Calu3 (cell line): ENCODE measurements around the gene PARVB. TPM values are rescaled to one million over a fixed set of nuclear protein-coding genes. Genes with fewer than 3 reads are reported as not detected.

ENCODE experiments used
- BruUV-seq: library from RNA; stranded (reverse); fragments of 400-500 nt; replicated peaks from 2 replicates; lab custom pipeline; 2021; lab: Mats Ljungman, UMichigan
- CTCF ChIA-PET: fragments of 300-600 bp; sonication (Branson Sonifier 250); formaldehyde crosslinking; loops from one replicate; lab custom pipeline; 2022; ENCODE audit warnings: antibody characterized with exemption; lab: Charles Lee
- DNase-seq: peaks from one replicate; pipeline ENCODE4 v3.0.0; 2022
- H3K27ac Mint-ChIP-seq: one replicate; pipeline ENCODE4 v1.8.0; 2022; ENCODE audit warnings: mixed read lengths; ENCODE audit not compliant: unreplicated experiment
- H3K27me3 Mint-ChIP-seq: one replicate; pipeline ENCODE4 v1.8.0; 2022; ENCODE audit warnings: mixed read lengths; ENCODE audit not compliant: unreplicated experiment
- H3K36me3 Mint-ChIP-seq: one replicate; pipeline ENCODE4 v1.8.0; 2022; ENCODE audit warnings: mild to moderate bottlenecking, moderate library complexity, mixed read lengths; ENCODE audit not compliant: insufficient read depth, unreplicated experiment
- H3K4me1 Mint-ChIP-seq: one replicate; pipeline ENCODE4 v1.8.0; 2022; ENCODE audit warnings: mild to moderate bottlenecking, low read depth, mixed read lengths; ENCODE audit not compliant: unreplicated experiment
- H3K4me3 Mint-ChIP-seq: one replicate; pipeline ENCODE4 v1.8.0; 2022; ENCODE audit warnings: mild to moderate bottlenecking, low read depth, moderate library complexity, mixed read lengths; ENCODE audit not compliant: unreplicated experiment
- H3K9me3 Mint-ChIP-seq: one replicate; pipeline ENCODE4 v1.8.0; 2022; ENCODE audit warnings: low read depth, mixed read lengths; ENCODE audit not compliant: unreplicated experiment
- intact Hi-C: fragments of 100-400 bp; cut with micrococcal nuclease; formaldehyde crosslinking; loops from one replicate; pipeline ENCODE4 v1.10.0; 2022; ENCODE audit not compliant: unreplicated experiment
- total RNA-seq: library from RNA; stranded (reverse); gene quantifications from 2 replicates; pipeline ENCODE4 v1.2.3, GENCODE V29; 2022
- TF ChIP-seq, protein P1 (sequence below): fragments of 200-600 bp; IDR thresholded peaks from one replicate; pipeline ENCODE4 v1.8.0; 2022; ENCODE audit warnings: antibody characterized with exemption; ENCODE audit not compliant: unreplicated experiment

The PARVB gene
- total RNA-seq, 1 experiment from 2014 or later = 15.6 TPM

DNA sequence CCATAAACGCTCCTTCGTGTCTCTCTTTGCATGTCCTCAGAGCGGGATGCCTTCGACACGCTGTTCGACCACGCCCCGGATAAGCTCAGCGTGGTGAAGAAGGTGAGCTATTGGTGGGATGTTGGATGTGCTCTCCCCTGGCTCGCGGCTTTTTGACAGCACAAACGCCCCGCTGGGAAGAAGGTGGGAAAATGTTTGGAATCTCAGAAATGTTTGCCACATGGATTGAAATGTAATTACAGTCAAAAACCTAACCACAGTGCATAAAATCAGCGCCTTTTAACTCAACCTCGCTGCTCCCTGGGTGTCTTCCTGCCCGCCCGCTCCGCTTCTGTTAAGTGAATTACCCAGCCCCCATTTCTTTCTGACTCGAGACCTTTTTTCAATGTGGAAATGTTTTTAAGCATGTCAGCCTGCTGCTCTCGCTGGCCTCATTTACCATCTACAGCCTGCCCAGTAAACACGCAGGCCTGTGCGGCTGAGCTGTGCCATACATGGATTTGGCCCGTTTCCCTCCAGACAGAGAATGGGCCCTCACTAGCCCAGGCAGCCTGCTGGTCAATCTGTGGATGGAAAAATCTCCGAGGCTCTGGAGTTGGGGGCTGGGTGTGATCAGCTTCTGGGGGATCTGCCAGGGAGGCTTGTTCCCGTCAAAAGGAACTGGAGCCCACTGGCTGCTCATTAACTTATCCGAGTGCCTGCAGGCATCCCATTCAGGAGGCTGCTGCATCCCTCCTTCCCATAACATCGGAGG is 123.9 kb downstream of the PARVB start:
- Mint-ChIP-seq H3K27ac (no peak overlapping the region), H3K36me3 (no peaks in the 10 kb centered on the region), H3K27me3 (no peaks in the 10 kb centered on the region), H3K4me3 (no peak overlapping the region), H3K4me1 (no peaks in the 10 kb centered on the region), H3K9me3 (no peaks in the 10 kb centered on the region)
- no peak for DNase-seq
- CTCF ChIA-PET = no interaction called here
- BruUV-seq = no TSS peak
- intact Hi-C loops = no loop called here
- TF ChIP-seq, protein P1, sequence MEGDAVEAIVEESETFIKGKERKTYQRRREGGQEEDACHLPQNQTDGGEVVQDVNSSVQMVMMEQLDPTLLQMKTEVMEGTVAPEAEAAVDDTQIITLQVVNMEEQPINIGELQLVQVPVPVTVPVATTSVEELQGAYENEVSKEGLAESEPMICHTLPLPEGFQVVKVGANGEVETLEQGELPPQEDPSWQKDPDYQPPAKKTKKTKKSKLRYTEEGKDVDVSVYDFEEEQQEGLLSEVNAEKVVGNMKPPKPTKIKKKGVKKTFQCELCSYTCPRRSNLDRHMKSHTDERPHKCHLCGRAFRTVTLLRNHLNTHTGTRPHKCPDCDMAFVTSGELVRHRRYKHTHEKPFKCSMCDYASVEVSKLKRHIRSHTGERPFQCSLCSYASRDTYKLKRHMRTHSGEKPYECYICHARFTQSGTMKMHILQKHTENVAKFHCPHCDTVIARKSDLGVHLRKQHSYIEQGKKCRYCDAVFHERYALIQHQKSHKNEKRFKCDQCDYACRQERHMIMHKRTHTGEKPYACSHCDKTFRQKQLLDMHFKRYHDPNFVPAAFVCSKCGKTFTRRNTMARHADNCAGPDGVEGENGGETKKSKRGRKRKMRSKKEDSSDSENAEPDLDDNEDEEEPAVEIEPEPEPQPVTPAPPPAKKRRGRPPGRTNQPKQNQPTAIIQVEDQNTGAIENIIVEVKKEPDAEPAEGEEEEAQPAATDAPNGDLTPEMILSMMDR = no peak

DNA sequence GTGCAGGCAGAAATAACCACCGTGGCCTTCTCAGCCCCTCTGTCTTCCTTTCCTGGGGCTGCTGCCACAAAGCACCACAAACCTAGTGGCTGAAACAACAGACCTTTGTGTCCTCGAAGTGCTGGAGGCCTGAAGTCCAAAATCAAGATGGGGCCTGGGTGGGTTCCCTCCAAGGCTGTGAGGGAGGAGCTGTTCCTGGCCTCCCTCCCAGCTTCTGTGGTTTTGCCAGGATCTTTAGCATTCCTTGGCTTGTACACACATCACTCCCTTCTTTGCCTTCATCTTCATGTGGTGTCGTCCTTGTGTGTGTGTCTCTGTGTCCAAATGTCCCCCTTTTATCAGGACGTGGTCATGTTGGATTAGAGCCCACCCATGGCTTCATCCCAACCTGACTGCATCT is 127.6 kb downstream of the PARVB start:
- Mint-ChIP-seq H3K4me3 (no peak overlapping the region), H3K27ac (no peak overlapping the region), H3K9me3 (no peaks in the 10 kb centered on the region), H3K27me3 (no peaks in the 10 kb centered on the region), H3K36me3 (no peaks in the 10 kb centered on the region), H3K4me1 (no peaks in the 10 kb centered on the region)
- intact Hi-C loops = no loop called here
- no TSS peak for BruUV-seq
- CTCF ChIA-PET = no interaction called here
- no peak for DNase-seq
- TF ChIP-seq, protein P1 = no peak

DNA sequence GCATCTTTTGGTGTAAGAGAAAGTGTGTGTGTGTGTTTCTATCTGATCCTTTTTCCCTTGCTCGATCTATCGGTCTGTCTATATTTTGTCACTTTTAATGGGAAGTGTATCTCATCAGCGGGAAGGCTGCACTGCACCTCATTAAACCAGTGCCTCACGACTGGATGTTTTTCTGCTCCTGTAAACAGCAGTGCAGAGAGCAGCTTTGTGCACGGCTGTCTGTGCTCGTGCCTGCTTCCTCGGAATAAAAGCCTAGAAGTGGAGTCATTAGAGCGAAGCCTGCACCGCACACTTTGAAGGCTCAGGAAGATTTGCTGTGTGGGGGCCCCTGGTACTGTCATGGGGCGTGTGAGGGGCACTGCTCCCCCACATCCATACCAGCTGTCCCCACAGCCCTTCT is 129.6 kb downstream of the PARVB start:
- CTCF ChIA-PET = no interaction called here
- no peaks in the 10 kb centered on the region for H3K9me3 Mint-ChIP-seq
- BruUV-seq = no TSS peak
- no peak overlapping the region for H3K4me3 Mint-ChIP-seq
- H3K27ac Mint-ChIP-seq = no peak overlapping the region
- H3K27me3 Mint-ChIP-seq = no peaks in the 10 kb centered on the region
- TF ChIP-seq, protein P1 = no peak
- H3K36me3 Mint-ChIP-seq = no peaks in the 10 kb centered on the region
- intact Hi-C loops = no loop called here
- DNase-seq = no peak
- no peaks in the 10 kb centered on the region for H3K4me1 Mint-ChIP-seq

DNA sequence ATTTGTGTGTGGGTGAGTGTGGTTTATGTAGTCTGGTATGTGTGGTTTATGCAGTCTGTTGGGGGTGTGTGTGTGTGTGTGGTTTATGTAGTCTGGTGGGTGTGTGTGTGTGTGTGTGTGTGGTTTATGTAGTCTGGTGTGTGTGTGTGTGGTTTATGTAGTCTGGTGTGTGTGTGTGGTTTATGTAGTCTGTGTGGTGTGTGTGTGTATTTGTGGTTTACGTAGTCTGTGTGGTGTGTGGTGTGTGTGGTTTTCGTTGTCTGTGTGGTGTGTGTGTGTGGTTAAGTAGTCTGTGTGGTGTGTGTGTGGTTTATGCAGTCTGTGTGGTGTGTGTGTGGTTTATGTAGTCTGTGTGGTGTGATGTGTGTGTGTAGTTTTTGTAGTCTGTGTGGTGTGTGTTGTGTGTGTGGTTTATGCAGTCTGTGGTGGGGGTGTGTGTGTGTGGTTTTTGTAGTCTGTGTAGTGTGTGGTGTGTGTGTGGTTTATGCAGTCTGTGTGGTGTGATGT is 130.4 kb downstream of the PARVB start:
- no peaks in the 10 kb centered on the region for H3K27me3 Mint-ChIP-seq
- BruUV-seq = no TSS peak
- H3K9me3 Mint-ChIP-seq = no peaks in the 10 kb centered on the region
- DNase-seq = no peak
- H3K4me3 Mint-ChIP-seq = no peak overlapping the region
- CTCF ChIA-PET = no interaction called here
- H3K4me1 Mint-ChIP-seq = no peaks in the 10 kb centered on the region
- H3K36me3 Mint-ChIP-seq = no peaks in the 10 kb centered on the region
- intact Hi-C loops = no loop called here
- H3K27ac Mint-ChIP-seq = no peak overlapping the region
- TF ChIP-seq, protein P1 = no peak
